K562 (cell line): ENCODE results near the gene DAO. TPM values are rescaled to one million over a fixed set of nuclear protein-coding genes. Genes with fewer than 3 reads are reported as not detected.

Source experiments
- ATAC-seq: fragments of 200-7000 bp; cut with Tn5 transposase; 3 replicates; pipeline ENCODE4 v1.9.1; 2020; ENCODE audit warnings: moderate library complexity
- BruUV-seq: library from RNA; stranded (reverse); fragments of 400-500 nt; replicated peaks from 2 replicates; lab custom pipeline; 2021; lab: Mats Ljungman, UMichigan
- CTCF ChIA-PET: fragments of 300-600 bp; formaldehyde crosslinking; extraction: SDS; loops from one replicate; lab custom pipeline; 2021; ENCODE audit warnings: low intra/inter-chr PET ratio; lab: Yijun Ruan, JAX
- POLR2A ChIA-PET: fragments of 300-600, 350-650 bp; sonication (Branson Sonifier 250); formaldehyde crosslinking; extraction: SDS; loops from one replicate; lab custom pipeline; 2021; ENCODE audit warnings: antibody characterized with exemption, inconsistent platforms; lab: Yijun Ruan, JAX
- DNase-seq, 4 experiments: peaks; one replicate each; pipeline versions ENCODE4 v3.0.0 to v3.0.0-alpha.2; 2011 to 2018; ENCODE audit warnings: low spot score in 3 of 4, mixed read lengths in 3 of 4; ENCODE audit errors: extremely low read depth in 1 of 4
- FAIRE-seq: peaks from 2 replicates; lab custom pipeline; 2011; peaks lifted over from hg19 to GRCh38; lab: Jason Lieb, UNC
- H2AFZ ChIP-seq: 2 replicates; pipeline ENCODE4 v1.6.0; 2011; ENCODE audit warnings: low read depth, low read length, control low read depth, inconsistent platforms
- H3K27ac ChIP-seq: fragments of 200-600 bp; 3 replicates; pipeline ENCODE4 v1.8.0; 2011; ENCODE audit warnings: low read depth, mild to moderate bottlenecking, control low read depth, inconsistent platforms, low read length, moderate library complexity, mixed read lengths; ENCODE audit errors: extremely low read depth
- H3K27me3 ChIP-seq, 2 experiments: fragments of 300-600 bp in 1 of 2; 2 replicates in 1 of 2; 3 replicates in 1 of 2; pipeline versions ENCODE4 v1.6.0 to v1.8.0; 2011; ENCODE audit warnings: inconsistent platforms in 2 of 2, low read length in 2 of 2, mild to moderate bottlenecking in 1 of 2, mixed read lengths in 1 of 2, moderate library complexity in 1 of 2; ENCODE audit not compliant: control insufficient read depth in 2 of 2, insufficient read depth in 2 of 2
- H3K36me3 ChIP-seq: fragments of 300-600 bp; 3 replicates; pipeline ENCODE4 v1.8.0; 2011; ENCODE audit warnings: mild to moderate bottlenecking, low read length, inconsistent platforms; ENCODE audit not compliant: control insufficient read depth, insufficient read depth
- H3K4me1 ChIP-seq, 2 experiments: fragments of 200-600 bp in 1 of 2; replicated peaks in 1 of 2; 2 replicates in 1 of 2; 3 replicates in 1 of 2; pipeline versions ENCODE4 v1.5.1 to v1.8.0; 2011; ENCODE audit warnings: inconsistent platforms in 2 of 2, low read length in 2 of 2, mild to moderate bottlenecking in 1 of 2, mixed read lengths in 1 of 2, moderate library complexity in 1 of 2; ENCODE audit not compliant: control insufficient read depth in 2 of 2, insufficient read depth in 2 of 2
- H3K4me2 ChIP-seq: 2 replicates; pipeline ENCODE4 v1.6.1; 2011; ENCODE audit warnings: low read length, control low read depth, inconsistent platforms, mixed read lengths; ENCODE audit not compliant: insufficient read depth
- H3K4me3 ChIP-seq: fragments of 200-600 bp; sonication (generic), shearing (Covaris generic); 2 replicates; pipeline ENCODE4 v1.5.1; 2016; ENCODE audit warnings: control low read depth, inconsistent platforms
- H3K79me2 ChIP-seq: fragments of 200-600 bp; 3 replicates; pipeline ENCODE4 v1.8.0; 2011; ENCODE audit warnings: low read length, inconsistent platforms; ENCODE audit not compliant: control insufficient read depth, insufficient read depth
- H3K9ac ChIP-seq, 2 experiments: 2 replicates each; pipeline versions ENCODE4 v1.6.0 to v1.6.1; 2011; ENCODE audit warnings: low read depth in 2 of 2, low read length in 2 of 2, control low read depth in 1 of 2, inconsistent platforms in 1 of 2, mild to moderate bottlenecking in 1 of 2, mixed read lengths in 1 of 2; ENCODE audit not compliant: insufficient read depth in 1 of 2
- H3K9me1 ChIP-seq: one replicate; pipeline ENCODE4 v1.6.0; 2011; ENCODE audit warnings: inconsistent platforms, mild to moderate bottlenecking, low read length, moderate library complexity; ENCODE audit not compliant: control insufficient read depth, insufficient read depth
- H3K9me3 ChIP-seq: replicated peaks from 2 replicates; pipeline ENCODE4 v1.5.1; 2011; ENCODE audit warnings: low read depth, low read length, inconsistent platforms; ENCODE audit not compliant: control insufficient read depth, insufficient read depth
- H4K20me1 ChIP-seq: replicated peaks from 2 replicates; pipeline ENCODE4 v1.6.1; 2011; ENCODE audit warnings: low read length, inconsistent platforms, mixed read lengths; ENCODE audit not compliant: control insufficient read depth, insufficient read depth
- CREB3L1 ChIP-seq: fragments of 450-650 bp; IDR thresholded peaks from 2 replicates; pipeline ENCODE4 v1.6.1; 2014; ENCODE audit warnings: low read depth, mild to moderate bottlenecking, moderate library complexity, borderline replicate concordance
- SMAD4 ChIP-seq: fragments of 250-450 bp; sonication (Bioruptor Pico); conservative IDR thresholded peaks from 2 replicates; pipeline ENCODE4 v1.8.0; 2021; ENCODE audit warnings: inconsistent platforms, mild to moderate bottlenecking, moderate library complexity
- UBTF ChIP-seq, 2 experiments: IDR thresholded peaks; 2 replicates each; pipeline ENCODE4 v1.6.1; 2012; ENCODE audit warnings: improper control_type of control experiment in 2 of 2, low read depth in 2 of 2, low read length in 2 of 2, borderline replicate concordance in 1 of 2
- ZNF830 ChIP-seq: fragments of 250-450 bp; sonication (Bioruptor Pico); IDR thresholded peaks from 2 replicates; pipeline ENCODE4 v1.5.0; 2021; ENCODE audit warnings: mild to moderate bottlenecking
- WGBS: fragments of 100-300 bp; shearing (Covaris generic); methylation state at CpG from one replicate; pipeline ENCODE4 v1.1.6; 2016; ENCODE audit warnings: low coverage, mixed read lengths; ENCODE audit not compliant: insufficient coverage; ENCODE audit errors: missing lambda C conversion rate; 5-methylcytosine and 5-hydroxymethylcytosine counted together
- in situ Hi-C: fragments of 300-500 bp; cut with MboI; formaldehyde crosslinking; loops from 4 replicates; pipeline ENCODE4 v1.15.0; 2018; ENCODE audit warnings: inconsistent platforms, mixed read lengths
- intact Hi-C: fragments of 100-400 bp; cut with micrococcal nuclease; formaldehyde crosslinking; loops from 2 replicates; pipeline ENCODE4 v1.14.2; 2022
- polyA plus RNA-seq, 8 experiments: library from polyadenylated mRNA; depleted of rRNA in 4 of 8; stranded (reverse) in 5 of 8; unstranded in 3 of 8; fragments of >200 nt; fragmentation: Nextera tagmentation in 2 of 8; fragmentation: Illumina TruSeq in 1 of 8; extraction: Ambion mirVana in 2 of 8; extraction: Trizol in 1 of 8; gene quantifications; 2 replicates each; pipeline versions ENCODE4 v1.2.1 to v1.2.3, GENCODE V29; 2011 to 2014; ENCODE audit warnings: inconsistent platforms in 1 of 8, missing spikeins in 1 of 8
- total RNA-seq, 7 experiments: library from RNA; depleted of rRNA in 6 of 7; stranded (reverse); fragments of >200 nt in 6 of 7; fragmentation: Illumina TruSeq in 2 of 7; extraction: Trizol in 2 of 7; gene quantifications; 2 replicates each; pipeline versions ENCODE4 v1.2.1 to v1.2.3, GENCODE V29; 2011 to 2021; ENCODE audit warnings: low replicate concordance in 1 of 7

DAO gene
- total and polyA plus RNA-seq, 9 of the 15 experiments (the other 6 are each of a cell fraction or from before 2014, with no cell fraction given) = not detected

- H3K9ac ChIP-seq = no peak overlapping the region
- H3K36me3 ChIP-seq = no peaks in the 10 kb centered on the region; the same call in 2 of the 3 replicates
- intact Hi-C loops (loop anchor here (10.0 kb wide), 1 partner anchor 728 kb away; the partner anchor contains the start of gene WSCD2), in situ Hi-C loops (no loop called here)
- ATAC-seq = no peak
- ChIA-PET POLR2A (interaction anchor here (0.7 to 1.0 kb wide), 3 partner anchors 13 to 122 kb away, joined by 3 to 4 read pairs (median 3); no protein-coding TSS in a partner anchor), CTCF (interaction anchor here (0.6 kb wide), 1 partner anchor 333 kb away, joined by 3 read pairs; no protein-coding TSS in a partner anchor)
- H3K4me2 ChIP-seq = no peak overlapping the region
- 84% methylated on average over 16 of the region's 16 CpGs for WGBS
- H3K27ac ChIP-seq = no peak overlapping the region
- no peak overlapping the region for H3K4me3 ChIP-seq
- no peaks in the 10 kb centered on the region for H3K27me3 ChIP-seq
- peaks cover 11% of the 10 kb centered on the region; the same call in 2 of the 3 replicates for H3K79me2 ChIP-seq
- BruUV-seq = no TSS peak
- H3K9me1 ChIP-seq = no peaks in the 10 kb centered on the region
- H3K4me1 ChIP-seq = peaks cover 31 to 32% of the 10 kb centered on the region in 2 experiments
- FAIRE-seq = no peak
- no peak for DNase-seq
- 0 out of 2 replicates have a peak, but pooled peaks cover 13% of the 10 kb centered on the region for H4K20me1 ChIP-seq
- no peaks in the 10 kb centered on the region; the same call in 1 of the 2 replicates for H3K9me3 ChIP-seq
- H2AFZ ChIP-seq = no peak overlapping the region
- TF ChIP-seq UBTF (IDR thresholded peaks at IDR 0.05; ENCODE audit: borderline replicate concordance in 1 of 2, low read depth in 2 of 2, low read length in 2 of 2) (no peak), ZNF830 (CRISPR knock-in tag) (no peak), SMAD4 (CRISPR knock-in tag) (no peak), CREB3L1 (no peak)
Observed at GRCh38 chr12:108852674-108853309, 27.1 kb upstream of the DAO start.
